ENCODE results near the gene ICAM1. TPM values are rescaled to one million over a fixed set of nuclear protein-coding genes. Genes with fewer than 3 reads are reported as not detected.
A peak's percentile ranks its signal among the peaks of the same experiment; 100 is the strongest.

Gene ICAM1
- total RNA-seq, 1 donor from 2014 or later: 9.6 TPM

DNA sequence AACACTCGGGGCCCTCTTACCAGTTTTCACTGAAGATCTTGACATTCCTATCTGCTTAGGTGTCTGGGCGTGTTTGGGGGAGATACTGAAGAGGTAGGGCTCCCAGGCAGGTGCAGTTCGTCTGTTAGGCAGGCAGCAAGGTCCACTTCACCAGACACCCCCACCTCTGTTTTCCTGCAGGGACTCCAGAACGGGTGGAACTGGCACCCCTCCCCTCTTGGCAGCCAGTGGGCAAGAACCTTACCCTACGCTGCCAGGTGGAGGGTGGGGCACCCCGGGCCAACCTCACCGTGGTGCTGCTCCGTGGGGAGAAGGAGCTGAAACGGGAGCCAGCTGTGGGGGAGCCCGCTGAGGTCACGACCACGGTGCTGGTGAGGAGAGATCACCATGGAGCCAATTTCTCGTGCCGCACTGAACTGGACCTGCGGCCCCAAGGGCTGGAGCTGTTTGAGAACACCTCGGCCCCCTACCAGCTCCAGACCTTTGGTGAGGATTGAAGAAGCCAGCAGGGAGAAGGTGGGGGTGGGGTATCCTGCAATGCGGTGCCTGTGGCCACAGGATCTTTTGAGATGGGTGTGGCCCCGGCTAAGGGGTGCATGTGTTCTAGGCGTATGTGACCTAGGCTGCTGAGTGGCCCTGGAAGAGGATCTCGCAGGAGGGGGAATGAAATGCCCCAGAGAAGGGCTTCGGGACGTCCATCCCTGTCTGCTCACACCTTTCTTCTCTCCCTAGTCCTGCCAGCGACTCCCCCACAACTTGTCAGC lies 12.6 kb downstream of the ICAM1 start:
- no peak overlapping the region for H3K27ac Mint-ChIP-seq
- DNase-seq (ENCODE audit: low spot score in 2 of 2, unreplicated experiment in 2 of 2): no peak
- TF ChIP-seq CTCF (IDR thresholded peaks at IDR 0.05; ENCODE audit: unreplicated experiment): no peak
- H3K36me3 Mint-ChIP-seq: no peaks in the 10 kb centered on the region
- H3K4me1 Mint-ChIP-seq: peaks cover 15% of the 10 kb centered on the region
- no peak overlapping the region for H3K4me3 Mint-ChIP-seq
- peaks cover 50% of the 10 kb centered on the region for H3K27me3 Mint-ChIP-seq (ENCODE audit: low read depth)
- H3K9me3 Mint-ChIP-seq: no peaks in the 10 kb centered on the region

- no peaks in the 10 kb centered on the region for H3K9me3 Mint-ChIP-seq
- peaks cover 55% of the 10 kb centered on the region for H3K27me3 Mint-ChIP-seq (ENCODE audit: low read depth)
- no peaks in the 10 kb centered on the region for H3K36me3 Mint-ChIP-seq
- no peak for DNase-seq (ENCODE audit: low spot score in 2 of 2, unreplicated experiment in 2 of 2)
- peaks cover 20% of the 10 kb centered on the region for H3K4me1 Mint-ChIP-seq
- no peak overlapping the region for H3K27ac Mint-ChIP-seq
- H3K4me3 Mint-ChIP-seq: no peak overlapping the region
- no peak for TF ChIP-seq CTCF (IDR thresholded peaks at IDR 0.05; ENCODE audit: unreplicated experiment)
These were observed 13.4 kb downstream of the ICAM1 start for GRCh38 chr19:10284065-10284959.

DNA sequence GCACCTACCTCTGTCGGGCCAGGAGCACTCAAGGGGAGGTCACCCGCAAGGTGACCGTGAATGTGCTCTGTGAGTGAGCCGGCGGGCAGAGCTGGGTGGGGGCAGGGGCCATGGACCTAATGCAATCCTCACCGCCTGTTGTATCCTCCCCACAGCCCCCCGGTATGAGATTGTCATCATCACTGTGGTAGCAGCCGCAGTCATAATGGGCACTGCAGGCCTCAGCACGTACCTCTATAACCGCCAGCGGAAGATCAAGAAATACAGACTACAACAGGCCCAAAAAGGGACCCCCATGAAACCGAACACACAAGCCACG lies 14.0 kb downstream of the ICAM1 start:
- H3K27ac Mint-ChIP-seq: no peak overlapping the region
- peaks cover 61% of the 10 kb centered on the region for H3K27me3 Mint-ChIP-seq (ENCODE audit: low read depth)

GRCh38 chr19:10285393-10285792 lies 14.5 kb downstream of the ICAM1 start:
- DNase-seq (ENCODE audit: low spot score in 2 of 2, unreplicated experiment in 2 of 2): no peak
- H3K9me3 Mint-ChIP-seq: no peaks in the 10 kb centered on the region
- no peak for TF ChIP-seq CTCF (IDR thresholded peaks at IDR 0.05; ENCODE audit: unreplicated experiment)
- no peak overlapping the region for H3K27ac Mint-ChIP-seq
- H3K27me3 Mint-ChIP-seq (ENCODE audit: low read depth): peaks cover 65% of the 10 kb centered on the region
- no peaks in the 10 kb centered on the region for H3K36me3 Mint-ChIP-seq
- H3K4me3 Mint-ChIP-seq: no peak overlapping the region
- H3K4me1 Mint-ChIP-seq: peaks cover 23% of the 10 kb centered on the region

More for the DNA sequence above, 14.0 kb downstream of the ICAM1 start:
- Mint-ChIP-seq H3K9me3 (no peaks in the 10 kb centered on the region), H3K4me3 (no peak overlapping the region), H3K36me3 (no peaks in the 10 kb centered on the region), H3K4me1 (peaks cover 20% of the 10 kb centered on the region)
- no peak for TF ChIP-seq CTCF (IDR thresholded peaks at IDR 0.05; ENCODE audit: unreplicated experiment)
- no peak for DNase-seq (ENCODE audit: low spot score in 2 of 2, unreplicated experiment in 2 of 2)

DNA sequence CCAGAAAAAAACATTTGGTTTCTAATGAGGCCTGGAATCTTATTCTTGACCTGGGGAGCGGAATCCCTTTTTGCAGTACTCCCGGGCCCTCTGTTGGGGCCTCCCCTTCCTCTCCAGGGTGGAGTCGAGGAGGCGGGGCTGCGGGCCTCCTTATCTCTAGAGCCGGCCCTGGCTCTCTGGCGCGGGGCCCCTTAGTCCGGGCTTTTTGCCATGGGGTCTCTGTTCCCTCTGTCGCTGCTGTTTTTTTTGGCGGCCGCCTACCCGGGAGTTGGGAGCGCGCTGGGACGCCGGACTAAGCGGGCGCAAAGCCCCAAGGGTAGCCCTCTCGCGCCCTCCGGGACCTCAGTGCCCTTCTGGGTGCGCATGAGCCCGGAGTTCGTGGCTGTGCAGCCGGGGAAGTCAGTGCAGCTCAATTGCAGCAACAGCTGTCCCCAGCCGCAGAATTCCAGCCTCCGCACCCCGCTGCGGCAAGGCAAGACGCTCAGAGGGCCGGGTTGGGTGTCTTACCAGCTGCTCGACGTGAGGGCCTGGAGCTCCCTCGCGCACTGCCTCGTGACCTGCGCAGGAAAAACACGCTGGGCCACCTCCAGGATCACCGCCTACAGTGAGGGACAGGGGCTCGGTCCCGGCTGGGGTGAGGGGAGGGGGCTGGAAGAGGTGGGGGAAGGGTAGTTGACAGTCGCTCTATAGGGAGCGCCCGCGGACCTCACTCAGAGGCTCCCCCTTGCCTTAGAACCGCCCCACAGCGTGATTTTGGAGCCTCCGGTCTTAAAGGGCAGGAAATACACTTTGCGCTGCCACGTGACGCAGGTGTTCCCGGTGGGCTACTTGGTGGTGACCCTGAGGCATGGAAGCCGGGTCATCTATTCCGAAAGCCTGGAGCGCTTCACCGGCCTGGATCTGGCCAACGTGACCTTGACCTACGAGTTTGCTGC lies 16.1 kb downstream of the ICAM1 start, which contains the start of gene ICAM4:
Gene ICAM4 (plus strand): TSS at position 153 of the 935 bp plus-strand sequence. CDS start 58 bp downstream, at position 211.
- no peaks in the 10 kb centered on the region for H3K36me3 Mint-ChIP-seq
- peak in 1 of 2 experiments; percentile 75 for DNase-seq (ENCODE audit: low spot score in 2 of 2, unreplicated experiment in 2 of 2)
- H3K4me1 Mint-ChIP-seq: peaks cover 38% of the 10 kb centered on the region
- peak within 1 kb of the TSS; percentile 59 for H3K27ac Mint-ChIP-seq
- no peaks in the 10 kb centered on the region for H3K9me3 Mint-ChIP-seq
- TF ChIP-seq CTCF (IDR thresholded peaks at IDR 0.05; ENCODE audit: unreplicated experiment): no peak
- peaks cover 82% of the 10 kb centered on the region for H3K27me3 Mint-ChIP-seq (ENCODE audit: low read depth)
- peak within 1 kb of the TSS; percentile 43 for H3K4me3 Mint-ChIP-seq
